ENCODE results near the gene IL1RAPL2. TPM values are rescaled to one million over a fixed set of nuclear protein-coding genes. Genes with fewer than 3 reads are reported as not detected.
"Not testable (repeated sequence)": the region's sequence is repeated elsewhere in the genome, so short reads cannot be mapped to it uniquely, and the experiment has no call there.

IL1RAPL2 gene
- not detected in 3 replicates for total RNA-seq
- long read RNA-seq: 0 reads

- Mint-ChIP-seq H3K27ac (ENCODE audit: unreplicated experiment) (no peak within 1 kb of the TSS), H3K4me1 (ENCODE audit: low read depth) (peaks cover 3% of the 10 kb centered on the region), H3K4me3 (ENCODE audit: unreplicated experiment) (peak within 1 kb of the TSS; percentile 45), H3K36me3 (ENCODE audit: low read depth) (no peaks in the 10 kb centered on the region), H3K9me3 (ENCODE audit: low read depth) (peaks cover 15% of the 10 kb centered on the region), H3K27me3 (ENCODE audit: low read depth) (peaks cover 23% of the 10 kb centered on the region)
- peak; percentile 69 for TF ChIP-seq CTCF (IDR thresholded peaks at IDR 0.05)
- DNase-seq (ENCODE audit: low spot score): peak; percentile 80
Measured at GRCh38 chrX:104565791-104566680, at the start of gene IL1RAPL2. Gene IL1RAPL2 (plus strand): TSS chrX:104566199.

- H3K27ac Mint-ChIP-seq (ENCODE audit: unreplicated experiment): no peak overlapping the region
- H3K9me3 Mint-ChIP-seq (ENCODE audit: low read depth): peaks cover 13% of the 10 kb centered on the region
- H3K36me3 Mint-ChIP-seq (ENCODE audit: low read depth): no peaks in the 10 kb centered on the region
- DNase-seq (ENCODE audit: low spot score): no peak
- TF ChIP-seq CTCF (IDR thresholded peaks at IDR 0.05): no peak
- H3K4me3 Mint-ChIP-seq (ENCODE audit: unreplicated experiment): no peak overlapping the region
- no peaks in the 10 kb centered on the region for H3K4me1 Mint-ChIP-seq (ENCODE audit: low read depth)
- peaks cover 3% of the 10 kb centered on the region for H3K27me3 Mint-ChIP-seq (ENCODE audit: low read depth)
Measured at GRCh38 chrX:104522386-104522785, 43.6 kb upstream of the IL1RAPL2 start.

- no peak for DNase-seq (ENCODE audit: low spot score)
- TF ChIP-seq CTCF (IDR thresholded peaks at IDR 0.05): no peak
- no peak overlapping the region for H3K27ac Mint-ChIP-seq (ENCODE audit: unreplicated experiment)
- H3K9me3 Mint-ChIP-seq (ENCODE audit: low read depth): peaks cover 16% of the 10 kb centered on the region
- no peak overlapping the region for H3K4me3 Mint-ChIP-seq (ENCODE audit: unreplicated experiment)
- H3K4me1 Mint-ChIP-seq (ENCODE audit: low read depth): no peaks in the 10 kb centered on the region
- peaks cover 3% of the 10 kb centered on the region for H3K27me3 Mint-ChIP-seq (ENCODE audit: low read depth)
- H3K36me3 Mint-ChIP-seq (ENCODE audit: low read depth): no peaks in the 10 kb centered on the region
Measured at GRCh38 chrX:104523858-104524257, 42.1 kb upstream of the IL1RAPL2 start.

GRCh38 chrX:104539081-104539480 is 26.9 kb upstream of the IL1RAPL2 start:
- TF ChIP-seq CTCF (IDR thresholded peaks at IDR 0.05): no peak
- Mint-ChIP-seq H3K36me3 (ENCODE audit: low read depth) (no peaks in the 10 kb centered on the region), H3K4me3 (ENCODE audit: unreplicated experiment) (no peak overlapping the region), H3K4me1 (ENCODE audit: low read depth) (no peaks in the 10 kb centered on the region), H3K9me3 (ENCODE audit: low read depth) (peaks cover 11% of the 10 kb centered on the region), H3K27ac (ENCODE audit: unreplicated experiment) (no peak overlapping the region), H3K27me3 (ENCODE audit: low read depth) (no peaks in the 10 kb centered on the region)
- no peak for DNase-seq (ENCODE audit: low spot score)

- H3K27ac Mint-ChIP-seq (ENCODE audit: unreplicated experiment); DNase-seq (ENCODE audit: low spot score); H3K4me1 Mint-ChIP-seq (ENCODE audit: low read depth); H3K9me3 Mint-ChIP-seq (ENCODE audit: low read depth); H3K4me3 Mint-ChIP-seq (ENCODE audit: unreplicated experiment); H3K27me3 Mint-ChIP-seq (ENCODE audit: low read depth); H3K36me3 Mint-ChIP-seq (ENCODE audit: low read depth): not testable (repeated sequence)
Measured at GRCh38 chrX:104542447-104542846, 23.6 kb upstream of the IL1RAPL2 start.
